Ovary (tissue), 9 donors: ENCODE results near the gene BTN2A1. TPM values are rescaled to one million over a fixed set of nuclear protein-coding genes. Genes with fewer than 3 reads are reported as not detected.

Source experiments
- DNase-seq, 5 donors: peaks; one replicate each; pipeline ENCODE4 v3.0.0-alpha.2; 2019 to 2020
- H3K27ac ChIP-seq, 2 donors: fragments of 200-600 bp; one replicate each; pipeline versions ENCODE4 v1.5.1 to v1.8.0; 2019 to 2022
- H3K27me3 ChIP-seq: fragments of 200-600 bp; one replicate; pipeline ENCODE4 v1.8.0; 2022
- H3K36me3 ChIP-seq: fragments of 200-600 bp; sonication (generic); one replicate; pipeline ENCODE4 v1.5.1; 2019
- H3K4me1 ChIP-seq: one replicate; pipeline ENCODE4 v1.8.1; 2013; ENCODE audit warnings: mild to moderate bottlenecking, moderate library complexity; ENCODE audit not compliant: insufficient read depth
- H3K4me3 ChIP-seq: fragments of 200-600 bp; sonication (generic); one replicate; pipeline ENCODE4 v1.5.1; 2017
- H3K9me3 ChIP-seq, 2 donors: fragments of 200-600 bp in 1 of 2; sonication (generic) in 1 of 2; one replicate each; pipeline versions ENCODE4 v1.5.1 to v1.8.1; 2013 to 2019; ENCODE audit warnings: mild to moderate bottlenecking in 1 of 2, moderate library complexity in 1 of 2
- EP300 ChIP-seq: sonication (generic); formaldehyde crosslinking; IDR thresholded peaks from one replicate; pipeline ENCODE4 v1.6.1; 2017; ENCODE audit warnings: antibody characterized with exemption
- POLR2A ChIP-seq: fragments of 450-650 bp; IDR thresholded peaks from one replicate; pipeline ENCODE4 v1.6.1; 2017; ENCODE audit warnings: antibody characterized with exemption, mild to moderate bottlenecking, moderate library complexity
- WGBS, 3 donors: extraction: QIAGEN DNeasy Blood & Tissue Kit in 1 of 3; methylation state at CpG; one replicate each; pipeline versions ENCODE4 v1.1.5 to v1.1.7; 2013 to 2017; 5-methylcytosine and 5-hydroxymethylcytosine counted together
- intact Hi-C, 4 donors: fragments of 100-400 bp; cut with DNase I; formaldehyde crosslinking; loops; one replicate each; pipeline versions ENCODE4 v1.11.0 to v1.15.1; 2022 to 2023
- polyA plus RNA-seq, 2 donors: library from polyadenylated mRNA; stranded (reverse); fragments of 200-250 nt in 1 of 2; fragments of 350-450 nt in 1 of 2; fragmentation: Illumina TruSeq in 1 of 2; extraction: RNeasy Lipid Tissue Mini Kit (QIAGEN cat#74804) in 1 of 2; gene quantifications; one replicate each; pipeline ENCODE4 v1.2.3, GENCODE V29; 2013 to 2014
- total RNA-seq, 7 donors: library from RNA; depleted of rRNA in 2 of 7; stranded (reverse); fragments of >200 nt in 2 of 7; fragmentation: NEBNext Ultra II Directional in 3 of 7; extraction: Animal tissue kit (Norgen Biotek cat#: 25700) in 3 of 7; gene quantifications; one replicate each; pipeline versions ENCODE4 v1.1.0 to v1.2.4, GENCODE V29; 2016 to 2023
- TF ChIP-seq, protein P1 (sequence below), 3 donors: fragments of 450-650 bp in 2 of 3; fragments of 200-600 bp in 1 of 3; IDR thresholded peaks; one replicate each; pipeline versions ENCODE4 v1.5.1 to v1.8.0; 2016 to 2022; ENCODE audit warnings: antibody characterized with exemption in 3 of 3, mild to moderate bottlenecking in 1 of 3
- donor health status: DM: no; HTN: no; CAD: no; lungs with moderate emphysema.
- donor health status: DM: no; HTN: no; CAD: no.
- donor health status: Bipolar disorder and iron deficiency.
- donor health status: DM: yes; HTN: yes; CAD: no.
- donor health status: DM: no; HTN: no; CAD: no.
- donor health status: DM: yes; HTN: yes; CAD: no.

BTN2A1 gene
- total and polyA plus RNA-seq, 9 donors, result 9.0 to 33.3 (median 18.8) TPM

DNA sequence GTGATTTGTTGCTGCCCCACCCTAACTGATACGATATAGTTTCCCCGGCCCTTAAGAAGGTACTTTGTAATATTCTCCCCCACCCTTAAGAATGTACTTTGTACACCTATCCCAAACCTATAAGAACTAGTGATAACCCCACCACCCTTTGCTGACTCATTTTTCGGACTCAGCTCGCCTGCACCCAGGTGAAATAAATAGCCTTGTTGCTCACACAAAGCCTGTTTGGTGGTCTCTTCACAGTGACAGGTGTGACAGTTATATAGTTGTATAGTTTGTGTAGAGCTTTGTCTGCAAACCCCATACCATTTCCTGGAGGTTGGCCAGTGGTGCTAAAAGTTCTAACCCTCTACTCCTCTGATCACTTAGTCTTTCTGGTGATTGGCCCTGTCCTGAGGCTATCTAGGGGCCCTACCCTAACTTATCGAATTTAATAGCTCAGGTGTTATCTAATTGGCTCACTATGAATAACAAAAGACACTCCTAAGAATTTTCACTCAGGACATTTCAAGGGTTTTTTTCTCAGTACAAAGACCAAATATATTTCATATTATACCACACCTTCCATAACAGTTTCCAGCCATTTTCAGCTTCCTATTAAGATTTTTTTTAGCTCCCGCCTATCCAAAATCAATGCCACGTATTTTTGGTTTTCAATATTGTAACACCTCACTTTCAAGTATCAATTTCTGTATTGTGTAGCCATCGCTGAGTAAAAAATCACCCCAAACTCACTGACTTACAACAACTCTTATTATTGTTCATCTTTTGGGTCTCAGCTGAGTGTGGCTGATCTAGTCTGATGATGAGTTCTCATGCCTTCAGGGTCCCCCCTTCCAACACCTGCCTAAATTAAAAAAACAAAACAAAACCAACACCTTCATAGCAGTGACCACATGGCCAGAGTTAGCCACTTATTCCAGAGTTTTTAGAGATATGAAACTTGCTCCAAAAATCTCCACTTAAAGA is 32.5 kb downstream of the BTN2A1 start:
- WGBS, 3 donors, result 84 to 90% (median 89%) methylated on average over 8 of the region's 8 CpGs
- no peak for DNase-seq
- H3K27ac ChIP-seq, result no peak overlapping the region
- H3K4me3 ChIP-seq, result no peak overlapping the region
- TF ChIP-seq EP300 (no peak), POLR2A (no peak)
- TF ChIP-seq, protein P1, sequence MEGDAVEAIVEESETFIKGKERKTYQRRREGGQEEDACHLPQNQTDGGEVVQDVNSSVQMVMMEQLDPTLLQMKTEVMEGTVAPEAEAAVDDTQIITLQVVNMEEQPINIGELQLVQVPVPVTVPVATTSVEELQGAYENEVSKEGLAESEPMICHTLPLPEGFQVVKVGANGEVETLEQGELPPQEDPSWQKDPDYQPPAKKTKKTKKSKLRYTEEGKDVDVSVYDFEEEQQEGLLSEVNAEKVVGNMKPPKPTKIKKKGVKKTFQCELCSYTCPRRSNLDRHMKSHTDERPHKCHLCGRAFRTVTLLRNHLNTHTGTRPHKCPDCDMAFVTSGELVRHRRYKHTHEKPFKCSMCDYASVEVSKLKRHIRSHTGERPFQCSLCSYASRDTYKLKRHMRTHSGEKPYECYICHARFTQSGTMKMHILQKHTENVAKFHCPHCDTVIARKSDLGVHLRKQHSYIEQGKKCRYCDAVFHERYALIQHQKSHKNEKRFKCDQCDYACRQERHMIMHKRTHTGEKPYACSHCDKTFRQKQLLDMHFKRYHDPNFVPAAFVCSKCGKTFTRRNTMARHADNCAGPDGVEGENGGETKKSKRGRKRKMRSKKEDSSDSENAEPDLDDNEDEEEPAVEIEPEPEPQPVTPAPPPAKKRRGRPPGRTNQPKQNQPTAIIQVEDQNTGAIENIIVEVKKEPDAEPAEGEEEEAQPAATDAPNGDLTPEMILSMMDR (IDR thresholded peaks at IDR 0.05), result no peak
- H3K27me3 ChIP-seq, result no peaks in the 10 kb centered on the region
- no peaks in the 10 kb centered on the region for H3K9me3 ChIP-seq
- intact Hi-C loops, result no loop called here
- H3K4me1 ChIP-seq, result no peaks in the 10 kb centered on the region
- no peaks in the 10 kb centered on the region for H3K36me3 ChIP-seq

DNA sequence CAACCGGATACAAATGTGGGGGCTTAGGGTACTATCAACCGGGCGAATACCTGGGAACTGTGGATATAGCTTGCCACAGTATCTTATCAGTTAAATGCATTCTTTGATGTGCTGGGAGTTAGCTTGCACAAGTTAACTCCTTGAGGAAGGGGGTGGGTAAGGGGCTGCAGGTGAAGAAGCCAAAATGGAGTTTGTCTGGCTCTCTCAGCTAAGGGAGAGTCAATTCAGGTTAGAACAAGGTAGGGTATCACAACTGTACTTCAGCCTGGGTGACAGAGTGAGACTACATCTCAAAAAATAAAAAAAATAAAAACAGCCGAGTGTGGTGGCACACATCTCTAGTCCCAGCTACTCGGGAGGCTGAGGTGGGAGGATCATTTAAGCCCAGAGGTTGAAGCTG is 33.8 kb downstream of the BTN2A1 start:
- H3K27me3 ChIP-seq, result no peaks in the 10 kb centered on the region
- H3K27ac ChIP-seq, result no peak overlapping the region
- 67 to 75% (median 74%) methylated on average over 5 of the region's 5 CpGs for whole genome bisulfite sequencing, 3 donors
- no peaks in the 10 kb centered on the region for H3K4me1 ChIP-seq
- intact Hi-C loops, result no loop called here
- H3K4me3 ChIP-seq, result no peak overlapping the region
- DNase-seq, result no peak
- TF ChIP-seq, protein P1 (IDR thresholded peaks at IDR 0.05), result no peak
- TF ChIP-seq POLR2A (no peak), EP300 (no peak)
- H3K9me3 ChIP-seq, result no peaks in the 10 kb centered on the region
- H3K36me3 ChIP-seq, result no peaks in the 10 kb centered on the region

DNA sequence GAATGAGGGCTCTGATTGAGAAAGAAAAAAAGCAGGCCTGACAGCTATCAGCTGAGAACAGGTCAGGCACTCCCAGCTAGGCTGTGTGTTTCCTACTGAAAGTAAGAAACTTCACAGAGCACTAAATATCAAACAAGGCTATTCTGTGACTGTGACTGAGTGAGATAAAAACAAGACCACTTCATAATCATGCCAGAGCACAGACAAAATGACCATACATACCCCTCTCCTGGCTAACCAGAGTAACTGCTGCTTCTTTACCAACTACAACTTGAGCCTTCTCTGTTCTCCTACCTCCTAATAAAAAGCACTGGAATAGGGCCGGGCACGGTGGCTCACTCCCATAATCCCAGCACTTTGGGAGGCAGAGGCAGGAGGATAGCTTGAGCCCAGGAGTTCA is 35.5 kb downstream of the BTN2A1 start:
- intact Hi-C loops, result no loop called here

DNA sequence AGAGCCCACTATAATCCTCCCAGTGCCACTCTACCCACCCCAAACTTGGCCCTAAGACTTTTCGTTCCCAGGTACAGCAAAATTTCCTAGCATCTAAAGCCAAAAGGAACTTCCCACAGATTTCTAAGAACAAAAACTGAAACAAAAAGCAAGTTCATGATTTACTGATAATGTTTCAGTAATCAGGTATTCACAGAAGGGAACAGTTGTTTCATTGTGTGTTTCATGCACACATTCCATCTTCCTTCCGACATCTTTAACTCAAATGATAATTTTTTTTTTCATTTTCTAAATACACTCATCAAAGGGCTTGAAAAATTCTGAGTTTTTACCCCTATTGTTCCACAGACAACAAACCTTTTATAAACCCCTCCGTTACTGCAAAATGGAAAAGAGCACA is 36.4 kb downstream of the BTN2A1 start:
- 89 to 92% (median 90%) methylated on average over 3 of the region's 3 CpGs for WGBS, 3 donors
- TF ChIP-seq, protein P1 (IDR thresholded peaks at IDR 0.05), result no peak
- TF ChIP-seq POLR2A (no peak), EP300 (no peak)

More for the DNA sequence above, 35.5 kb downstream of the BTN2A1 start:
- WGBS, 3 donors, result 76 to 86% (median 78%) methylated on average over 2 of the region's 2 CpGs
- Histone ChIP-seq H3K27ac (no peak overlapping the region), H3K4me3 (no peak overlapping the region), H3K27me3 (no peaks in the 10 kb centered on the region), H3K36me3 (no peaks in the 10 kb centered on the region), H3K9me3 (no peaks in the 10 kb centered on the region), H3K4me1 (no peaks in the 10 kb centered on the region)
- DNase-seq, result no peak
- TF ChIP-seq EP300, result no peak
- TF ChIP-seq, protein P1 (IDR thresholded peaks at IDR 0.05), result no peak
- TF ChIP-seq POLR2A, result no peak

More for the DNA sequence above, 36.4 kb downstream of the BTN2A1 start:
- no peaks in the 10 kb centered on the region for H3K9me3 ChIP-seq
- no peak overlapping the region for H3K4me3 ChIP-seq
- intact Hi-C loops, result no loop called here
- H3K27ac ChIP-seq, result no peak overlapping the region
- no peaks in the 10 kb centered on the region for H3K36me3 ChIP-seq
- no peaks in the 10 kb centered on the region for H3K4me1 ChIP-seq
- H3K27me3 ChIP-seq, result no peaks in the 10 kb centered on the region
- no peak for DNase-seq
